Measurements from ENCODE around the gene CTDSPL2.

Gene CTDSPL2

DNA sequence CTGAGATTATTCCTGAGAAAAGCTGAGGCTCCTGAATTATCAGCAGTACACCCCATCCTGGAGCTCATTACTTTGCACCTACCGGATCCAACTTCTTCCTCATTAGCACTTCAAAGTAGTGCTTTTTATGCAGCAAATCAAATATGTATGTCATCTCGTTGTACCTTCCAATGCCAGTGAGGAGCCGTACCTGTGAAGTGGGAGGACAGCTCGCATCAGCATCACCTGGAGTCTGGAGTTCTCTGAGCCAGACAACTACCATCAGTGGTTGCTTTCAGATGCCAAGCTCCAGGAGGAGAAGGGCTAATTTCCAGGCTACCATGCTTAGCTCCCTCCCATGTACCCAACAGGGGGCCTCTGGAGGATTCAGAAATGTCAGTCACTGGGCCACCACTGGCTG lies 141.9 kb downstream of the CTDSPL2 start:
- TF ChIP-seq, protein P1, sequence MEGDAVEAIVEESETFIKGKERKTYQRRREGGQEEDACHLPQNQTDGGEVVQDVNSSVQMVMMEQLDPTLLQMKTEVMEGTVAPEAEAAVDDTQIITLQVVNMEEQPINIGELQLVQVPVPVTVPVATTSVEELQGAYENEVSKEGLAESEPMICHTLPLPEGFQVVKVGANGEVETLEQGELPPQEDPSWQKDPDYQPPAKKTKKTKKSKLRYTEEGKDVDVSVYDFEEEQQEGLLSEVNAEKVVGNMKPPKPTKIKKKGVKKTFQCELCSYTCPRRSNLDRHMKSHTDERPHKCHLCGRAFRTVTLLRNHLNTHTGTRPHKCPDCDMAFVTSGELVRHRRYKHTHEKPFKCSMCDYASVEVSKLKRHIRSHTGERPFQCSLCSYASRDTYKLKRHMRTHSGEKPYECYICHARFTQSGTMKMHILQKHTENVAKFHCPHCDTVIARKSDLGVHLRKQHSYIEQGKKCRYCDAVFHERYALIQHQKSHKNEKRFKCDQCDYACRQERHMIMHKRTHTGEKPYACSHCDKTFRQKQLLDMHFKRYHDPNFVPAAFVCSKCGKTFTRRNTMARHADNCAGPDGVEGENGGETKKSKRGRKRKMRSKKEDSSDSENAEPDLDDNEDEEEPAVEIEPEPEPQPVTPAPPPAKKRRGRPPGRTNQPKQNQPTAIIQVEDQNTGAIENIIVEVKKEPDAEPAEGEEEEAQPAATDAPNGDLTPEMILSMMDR (IDR thresholded peaks at IDR 0.05; ENCODE audit: control insufficient read depth, insufficient read depth, low read depth, low read length, missing control alignments): no peak
- DNase-seq (ENCODE audit: low read depth): no peak
- no peak overlapping the region for H3K4me3 ChIP-seq (ENCODE audit: control insufficient read depth, low read depth, low read length)

DNA sequence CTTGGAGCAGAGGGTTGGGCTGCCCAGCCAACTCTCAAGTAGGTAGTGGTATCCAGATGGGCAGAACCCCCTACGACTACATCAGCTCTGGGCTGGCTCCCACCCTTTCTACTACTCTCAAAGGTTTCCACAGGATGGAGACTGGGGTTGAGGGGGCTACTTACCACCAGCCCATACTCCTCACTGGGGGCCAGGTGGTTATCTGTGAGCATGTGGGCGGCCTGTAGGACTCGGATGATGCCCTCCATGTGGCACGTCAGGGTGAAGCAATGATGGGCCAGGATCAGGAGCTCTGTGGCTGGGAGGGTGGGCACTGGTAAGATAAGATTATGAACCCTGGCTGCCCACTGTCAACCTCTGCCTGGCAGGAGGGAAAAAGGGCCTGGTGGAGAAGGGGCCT lies 142.9 kb downstream of the CTDSPL2 start:
- no peak for DNase-seq (ENCODE audit: low read depth)
- no peak overlapping the region for H3K4me3 ChIP-seq (ENCODE audit: control insufficient read depth, low read depth, low read length)
- TF ChIP-seq, protein P1 (IDR thresholded peaks at IDR 0.05; ENCODE audit: control insufficient read depth, insufficient read depth, low read depth, low read length, missing control alignments): no peak

GRCh38 chr15:44573386-44573785 lies 146.0 kb downstream of the CTDSPL2 start:
- TF ChIP-seq, protein P1 (IDR thresholded peaks at IDR 0.05; ENCODE audit: control insufficient read depth, insufficient read depth, low read depth, low read length, missing control alignments): no peak
- DNase-seq (ENCODE audit: low read depth): no peak

GRCh38 chr15:44574734-44575133 lies 147.3 kb downstream of the CTDSPL2 start:
- no peak overlapping the region for H3K4me3 ChIP-seq (ENCODE audit: control insufficient read depth, low read depth, low read length)
- no peak for DNase-seq (ENCODE audit: low read depth)
- TF ChIP-seq, protein P1 (IDR thresholded peaks at IDR 0.05; ENCODE audit: control insufficient read depth, insufficient read depth, low read depth, low read length, missing control alignments): no peak

More at GRCh38 chr15:44573386-44573785, 146.0 kb downstream of the CTDSPL2 start:
- H3K4me3 ChIP-seq (ENCODE audit: control insufficient read depth, low read depth, low read length): no peak overlapping the region
